ENCODE measurements around the gene IFT25.

GRCh38 chr1:53986458-53986857 lies 41.0 kb upstream of the IFT25 start:
- TF ChIP-seq, protein P1, sequence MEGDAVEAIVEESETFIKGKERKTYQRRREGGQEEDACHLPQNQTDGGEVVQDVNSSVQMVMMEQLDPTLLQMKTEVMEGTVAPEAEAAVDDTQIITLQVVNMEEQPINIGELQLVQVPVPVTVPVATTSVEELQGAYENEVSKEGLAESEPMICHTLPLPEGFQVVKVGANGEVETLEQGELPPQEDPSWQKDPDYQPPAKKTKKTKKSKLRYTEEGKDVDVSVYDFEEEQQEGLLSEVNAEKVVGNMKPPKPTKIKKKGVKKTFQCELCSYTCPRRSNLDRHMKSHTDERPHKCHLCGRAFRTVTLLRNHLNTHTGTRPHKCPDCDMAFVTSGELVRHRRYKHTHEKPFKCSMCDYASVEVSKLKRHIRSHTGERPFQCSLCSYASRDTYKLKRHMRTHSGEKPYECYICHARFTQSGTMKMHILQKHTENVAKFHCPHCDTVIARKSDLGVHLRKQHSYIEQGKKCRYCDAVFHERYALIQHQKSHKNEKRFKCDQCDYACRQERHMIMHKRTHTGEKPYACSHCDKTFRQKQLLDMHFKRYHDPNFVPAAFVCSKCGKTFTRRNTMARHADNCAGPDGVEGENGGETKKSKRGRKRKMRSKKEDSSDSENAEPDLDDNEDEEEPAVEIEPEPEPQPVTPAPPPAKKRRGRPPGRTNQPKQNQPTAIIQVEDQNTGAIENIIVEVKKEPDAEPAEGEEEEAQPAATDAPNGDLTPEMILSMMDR (IDR thresholded peaks at IDR 0.05), result no peak
- TF ChIP-seq POLR2AphosphoS5 (IDR thresholded peaks at IDR 0.05; ENCODE audit: low read depth, low read length), result no peak
- TF ChIP-seq, protein P2, sequence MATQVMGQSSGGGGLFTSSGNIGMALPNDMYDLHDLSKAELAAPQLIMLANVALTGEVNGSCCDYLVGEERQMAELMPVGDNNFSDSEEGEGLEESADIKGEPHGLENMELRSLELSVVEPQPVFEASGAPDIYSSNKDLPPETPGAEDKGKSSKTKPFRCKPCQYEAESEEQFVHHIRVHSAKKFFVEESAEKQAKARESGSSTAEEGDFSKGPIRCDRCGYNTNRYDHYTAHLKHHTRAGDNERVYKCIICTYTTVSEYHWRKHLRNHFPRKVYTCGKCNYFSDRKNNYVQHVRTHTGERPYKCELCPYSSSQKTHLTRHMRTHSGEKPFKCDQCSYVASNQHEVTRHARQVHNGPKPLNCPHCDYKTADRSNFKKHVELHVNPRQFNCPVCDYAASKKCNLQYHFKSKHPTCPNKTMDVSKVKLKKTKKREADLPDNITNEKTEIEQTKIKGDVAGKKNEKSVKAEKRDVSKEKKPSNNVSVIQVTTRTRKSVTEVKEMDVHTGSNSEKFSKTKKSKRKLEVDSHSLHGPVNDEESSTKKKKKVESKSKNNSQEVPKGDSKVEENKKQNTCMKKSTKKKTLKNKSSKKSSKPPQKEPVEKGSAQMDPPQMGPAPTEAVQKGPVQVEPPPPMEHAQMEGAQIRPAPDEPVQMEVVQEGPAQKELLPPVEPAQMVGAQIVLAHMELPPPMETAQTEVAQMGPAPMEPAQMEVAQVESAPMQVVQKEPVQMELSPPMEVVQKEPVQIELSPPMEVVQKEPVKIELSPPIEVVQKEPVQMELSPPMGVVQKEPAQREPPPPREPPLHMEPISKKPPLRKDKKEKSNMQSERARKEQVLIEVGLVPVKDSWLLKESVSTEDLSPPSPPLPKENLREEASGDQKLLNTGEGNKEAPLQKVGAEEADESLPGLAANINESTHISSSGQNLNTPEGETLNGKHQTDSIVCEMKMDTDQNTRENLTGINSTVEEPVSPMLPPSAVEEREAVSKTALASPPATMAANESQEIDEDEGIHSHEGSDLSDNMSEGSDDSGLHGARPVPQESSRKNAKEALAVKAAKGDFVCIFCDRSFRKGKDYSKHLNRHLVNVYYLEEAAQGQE (IDR thresholded peaks at IDR 0.05; ENCODE audit: insufficient read depth in 1 of 2, low read depth in 2 of 2, low read length in 1 of 2), result no peak

Measured in Panc1 (cell line).